ENCODE measurements around the gene NUP88.

DNA sequence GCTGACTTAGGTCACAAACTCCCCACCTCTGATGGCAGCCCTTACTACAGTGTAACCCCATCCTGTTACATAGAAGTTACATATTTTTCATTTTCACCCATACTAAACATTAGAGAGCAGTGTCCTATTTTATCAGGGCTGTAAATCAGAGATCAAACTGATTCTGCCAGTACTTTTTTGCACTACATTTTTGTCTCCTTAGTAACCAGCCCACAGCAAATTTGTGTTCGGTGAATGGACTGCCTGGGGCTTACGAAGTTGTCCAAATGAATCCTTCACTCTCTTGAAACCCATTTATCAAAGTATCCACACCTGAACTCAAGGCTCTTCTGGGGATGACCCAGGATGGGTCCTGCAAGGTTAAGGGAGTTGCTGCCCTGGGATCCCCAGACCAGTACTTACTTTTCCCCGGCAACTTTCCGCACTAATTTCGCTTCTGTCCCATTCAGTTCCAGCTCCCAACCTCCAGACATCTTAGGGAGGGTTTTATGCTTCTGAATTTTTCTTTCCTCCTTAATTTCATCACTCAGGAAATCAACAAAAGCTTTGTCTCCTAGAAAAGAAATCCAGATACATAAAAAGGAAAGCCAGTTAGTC, 18.4 kb upstream of the NUP88 start:
- TF ChIP-seq, protein P1, sequence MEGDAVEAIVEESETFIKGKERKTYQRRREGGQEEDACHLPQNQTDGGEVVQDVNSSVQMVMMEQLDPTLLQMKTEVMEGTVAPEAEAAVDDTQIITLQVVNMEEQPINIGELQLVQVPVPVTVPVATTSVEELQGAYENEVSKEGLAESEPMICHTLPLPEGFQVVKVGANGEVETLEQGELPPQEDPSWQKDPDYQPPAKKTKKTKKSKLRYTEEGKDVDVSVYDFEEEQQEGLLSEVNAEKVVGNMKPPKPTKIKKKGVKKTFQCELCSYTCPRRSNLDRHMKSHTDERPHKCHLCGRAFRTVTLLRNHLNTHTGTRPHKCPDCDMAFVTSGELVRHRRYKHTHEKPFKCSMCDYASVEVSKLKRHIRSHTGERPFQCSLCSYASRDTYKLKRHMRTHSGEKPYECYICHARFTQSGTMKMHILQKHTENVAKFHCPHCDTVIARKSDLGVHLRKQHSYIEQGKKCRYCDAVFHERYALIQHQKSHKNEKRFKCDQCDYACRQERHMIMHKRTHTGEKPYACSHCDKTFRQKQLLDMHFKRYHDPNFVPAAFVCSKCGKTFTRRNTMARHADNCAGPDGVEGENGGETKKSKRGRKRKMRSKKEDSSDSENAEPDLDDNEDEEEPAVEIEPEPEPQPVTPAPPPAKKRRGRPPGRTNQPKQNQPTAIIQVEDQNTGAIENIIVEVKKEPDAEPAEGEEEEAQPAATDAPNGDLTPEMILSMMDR (IDR thresholded peaks at IDR 0.05), result no peak
- no peak for TF ChIP-seq EP300 (IDR thresholded peaks at IDR 0.05)
